ENCODE results near the gene CD160. TPM values are rescaled to one million over a fixed set of nuclear protein-coding genes. Genes with fewer than 3 reads are reported as not detected.

The CD160 gene
- total and polyA plus RNA-seq, 2 donors (not counting 1 experiment from before 2014, with no cell fraction given): 0.10 TPM; not detected in 1

DNA sequence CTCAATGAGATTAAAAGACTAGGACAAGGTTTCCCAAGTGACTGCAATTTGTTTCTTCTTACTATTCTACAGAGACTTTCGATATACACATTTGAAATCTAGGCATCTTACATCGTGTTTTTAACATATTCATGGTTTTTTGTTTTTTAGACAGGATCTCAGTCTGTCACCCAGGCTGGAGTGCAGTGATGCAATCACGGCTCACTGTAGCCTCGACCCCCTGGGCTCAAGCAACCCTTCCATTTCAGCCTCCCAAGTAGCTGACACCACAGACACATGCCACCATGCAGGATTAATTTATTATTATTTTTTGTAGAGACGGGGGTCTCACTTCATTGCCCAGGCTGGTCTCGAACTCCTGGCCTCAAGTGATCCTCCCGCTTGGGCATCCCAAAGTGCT lies 13.7 kb upstream of the CD160 start:
- Histone ChIP-seq H3K4me2 (replicated peaks; ENCODE audit: low read depth, low read length, poor library complexity, severe bottlenecking) (no peak overlapping the region), H3K9me3 (ENCODE audit: control extremely low read depth in 1 of 3, control insufficient read depth in 2 of 3, insufficient read depth in 1 of 3, low read length in 2 of 3) (no peaks in the 10 kb centered on the region), H3K4me3 (ENCODE audit: control extremely low read depth in 1 of 5, extremely low read depth in 1 of 5, insufficient read depth in 1 of 5, low read depth in 2 of 5, low read length in 4 of 5) (no peak overlapping the region), H3K27me3 (replicated peaks in 1 of 4; ENCODE audit: control extremely low read depth in 1 of 4, control insufficient read depth in 3 of 4, insufficient read depth in 4 of 4, low read length in 3 of 4) (no peaks in the 10 kb centered on the region), H3K36me3 (replicated peaks in 1 of 2; ENCODE audit: control extremely low read depth in 1 of 2, control insufficient read depth in 1 of 2, extremely low read depth in 1 of 2, insufficient read depth in 2 of 2, low read length in 1 of 2) (no peaks in the 10 kb centered on the region), H3K4me1 (ENCODE audit: control insufficient read depth in 2 of 2, insufficient read depth in 2 of 2, low read length in 2 of 2) (no peaks in the 10 kb centered on the region), H3K9ac (ENCODE audit: low read length) (no peak overlapping the region), H3K79me2 (ENCODE audit: control insufficient read depth, insufficient read depth, low read length) (no peaks in the 10 kb centered on the region), H2AFZ (ENCODE audit: insufficient read depth, low read depth, low read length, poor library complexity, severe bottlenecking) (no peak overlapping the region), H3K27ac (ENCODE audit: low read length in 2 of 2) (no peak overlapping the region), H4K20me1 (ENCODE audit: control insufficient read depth, insufficient read depth, low read length, poor library complexity, severe bottlenecking) (no peaks in the 10 kb centered on the region)
- DNase-seq: no peak
- ChIA-PET POLR2A (no interaction called here), CTCF (no interaction called here)
- Mint-ChIP-seq H3K9me3 (ENCODE audit: insufficient read depth) (no peaks in the 10 kb centered on the region), H3K4me1 (no peaks in the 10 kb centered on the region), H3K27me3 (peaks cover 4% of the 10 kb centered on the region), H3K27ac (no peak overlapping the region), H3K4me3 (no peak overlapping the region)
- 79% methylated on average over 3 of the region's 7 CpGs for WGBS (ENCODE audit: insufficient coverage)
- intact Hi-C loops (cut with micrococcal nuclease): no loop called here
- no peak for ATAC-seq (ENCODE audit: low read depth)
- no peak for TF ChIP-seq EZH2 (IDR thresholded peaks at IDR 0.05; ENCODE audit: borderline replicate concordance, insufficient read depth, low read depth, low read length, poor library complexity, severe bottlenecking)
- TF ChIP-seq, protein P1, sequence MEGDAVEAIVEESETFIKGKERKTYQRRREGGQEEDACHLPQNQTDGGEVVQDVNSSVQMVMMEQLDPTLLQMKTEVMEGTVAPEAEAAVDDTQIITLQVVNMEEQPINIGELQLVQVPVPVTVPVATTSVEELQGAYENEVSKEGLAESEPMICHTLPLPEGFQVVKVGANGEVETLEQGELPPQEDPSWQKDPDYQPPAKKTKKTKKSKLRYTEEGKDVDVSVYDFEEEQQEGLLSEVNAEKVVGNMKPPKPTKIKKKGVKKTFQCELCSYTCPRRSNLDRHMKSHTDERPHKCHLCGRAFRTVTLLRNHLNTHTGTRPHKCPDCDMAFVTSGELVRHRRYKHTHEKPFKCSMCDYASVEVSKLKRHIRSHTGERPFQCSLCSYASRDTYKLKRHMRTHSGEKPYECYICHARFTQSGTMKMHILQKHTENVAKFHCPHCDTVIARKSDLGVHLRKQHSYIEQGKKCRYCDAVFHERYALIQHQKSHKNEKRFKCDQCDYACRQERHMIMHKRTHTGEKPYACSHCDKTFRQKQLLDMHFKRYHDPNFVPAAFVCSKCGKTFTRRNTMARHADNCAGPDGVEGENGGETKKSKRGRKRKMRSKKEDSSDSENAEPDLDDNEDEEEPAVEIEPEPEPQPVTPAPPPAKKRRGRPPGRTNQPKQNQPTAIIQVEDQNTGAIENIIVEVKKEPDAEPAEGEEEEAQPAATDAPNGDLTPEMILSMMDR (IDR thresholded peaks at IDR 0.05): no peak

DNA sequence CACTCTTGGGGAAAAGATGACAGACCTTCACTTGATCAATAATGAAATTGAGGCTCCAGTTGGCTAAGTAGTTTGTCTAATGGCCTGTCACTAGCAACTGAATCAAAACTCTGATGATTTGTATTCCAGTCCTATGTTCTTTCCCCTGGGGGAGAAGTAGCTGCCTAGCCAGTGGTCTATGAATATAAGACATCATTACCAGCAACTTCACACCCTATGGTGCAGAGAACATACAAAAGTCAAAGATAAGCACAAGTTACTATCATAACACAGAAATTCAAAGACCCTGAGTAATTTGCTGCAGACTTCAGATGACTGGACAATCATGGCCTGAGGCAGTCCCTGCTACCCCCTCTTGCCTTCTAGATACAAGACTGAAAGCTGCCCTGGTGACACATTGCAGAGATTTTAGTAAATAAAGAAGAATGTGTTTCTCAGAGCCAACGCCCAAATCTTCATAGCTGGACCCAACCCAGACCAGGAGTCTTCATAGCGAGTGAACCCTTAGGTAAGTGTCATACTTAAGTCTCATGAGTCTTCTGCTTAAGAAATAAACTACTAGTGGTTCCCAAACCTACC lies 13.1 kb upstream of the CD160 start:
- Histone ChIP-seq H3K9me3 (ENCODE audit: control extremely low read depth in 1 of 3, control insufficient read depth in 2 of 3, insufficient read depth in 1 of 3, low read length in 2 of 3) (no peaks in the 10 kb centered on the region), H3K79me2 (ENCODE audit: control insufficient read depth, insufficient read depth, low read length) (no peaks in the 10 kb centered on the region)
- intact Hi-C loops (cut with micrococcal nuclease): no loop called here

More for the DNA sequence above, 13.1 kb upstream of the CD160 start:
- Histone ChIP-seq H3K4me2 (replicated peaks; ENCODE audit: low read depth, low read length, poor library complexity, severe bottlenecking) (no peak overlapping the region), H4K20me1 (ENCODE audit: control insufficient read depth, insufficient read depth, low read length, poor library complexity, severe bottlenecking) (no peaks in the 10 kb centered on the region), H3K36me3 (replicated peaks in 1 of 2; ENCODE audit: control extremely low read depth in 1 of 2, control insufficient read depth in 1 of 2, extremely low read depth in 1 of 2, insufficient read depth in 2 of 2, low read length in 1 of 2) (no peaks in the 10 kb centered on the region), H2AFZ (ENCODE audit: insufficient read depth, low read depth, low read length, poor library complexity, severe bottlenecking) (no peak overlapping the region), H3K27me3 (replicated peaks in 1 of 4; ENCODE audit: control extremely low read depth in 1 of 4, control insufficient read depth in 3 of 4, insufficient read depth in 4 of 4, low read length in 3 of 4) (no peaks in the 10 kb centered on the region), H3K4me3 (ENCODE audit: control extremely low read depth in 1 of 5, extremely low read depth in 1 of 5, insufficient read depth in 1 of 5, low read depth in 2 of 5, low read length in 4 of 5) (no peak overlapping the region), H3K4me1 (ENCODE audit: control insufficient read depth in 2 of 2, insufficient read depth in 2 of 2, low read length in 2 of 2) (no peaks in the 10 kb centered on the region), H3K27ac (ENCODE audit: low read length in 2 of 2) (no peak overlapping the region), H3K9ac (ENCODE audit: low read length) (no peak overlapping the region)
- Mint-ChIP-seq H3K4me1 (no peaks in the 10 kb centered on the region), H3K9me3 (ENCODE audit: insufficient read depth) (no peaks in the 10 kb centered on the region), H3K27ac (no peak overlapping the region), H3K27me3 (peaks cover 4% of the 10 kb centered on the region), H3K4me3 (no peak overlapping the region)
- no peak for ATAC-seq (ENCODE audit: low read depth)
- 100% methylated on average over 1 of the region's 2 CpGs for WGBS (ENCODE audit: insufficient coverage)
- ChIA-PET CTCF (interaction anchor here (2.4 kb wide), 1 partner anchor 15 kb away, joined by 6 read pairs; no protein-coding TSS in a partner anchor), POLR2A (no interaction called here)
- TF ChIP-seq, protein P1 (IDR thresholded peaks at IDR 0.05): no peak
- TF ChIP-seq EZH2 (IDR thresholded peaks at IDR 0.05; ENCODE audit: borderline replicate concordance, insufficient read depth, low read depth, low read length, poor library complexity, severe bottlenecking): no peak
- DNase-seq: no peak

All from B cell (primary cell).